ENCODE data around the gene SCRG1.

SCRG1 gene

DNA sequence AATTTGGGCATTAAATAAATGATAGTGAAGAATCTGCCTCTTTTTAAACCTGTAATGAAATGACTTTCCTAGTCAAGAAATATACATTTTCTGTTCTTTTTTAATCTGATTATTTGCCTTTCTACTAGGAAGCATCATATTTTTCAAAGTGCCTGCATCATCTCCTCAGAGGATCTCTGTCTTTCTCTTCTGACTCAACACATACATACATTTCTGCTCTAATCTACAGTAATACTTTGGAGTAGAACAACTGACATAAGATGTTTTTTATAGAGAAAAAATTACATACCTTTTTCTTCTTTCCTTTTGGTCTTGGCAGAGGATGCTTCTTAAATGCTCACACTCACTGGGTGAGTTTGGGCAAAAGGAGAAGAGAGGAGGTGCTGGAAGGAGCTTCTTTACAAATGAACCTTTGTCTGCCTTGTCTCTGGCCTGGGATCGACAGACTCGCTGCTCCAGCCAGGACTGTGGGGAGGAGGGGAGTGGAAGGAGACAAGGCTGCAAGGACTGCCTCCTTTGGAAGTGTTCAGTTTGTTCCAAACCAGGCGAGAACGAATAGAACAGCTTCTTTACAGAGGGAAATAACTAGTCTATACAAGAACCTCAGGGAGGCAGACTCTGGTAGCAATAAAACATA is at the start of gene SCRG1:
Gene SCRG1 (minus strand): TSS at position 338 of the 637 bp plus-strand sequence. CDS start 7,702 bp downstream, outside the sequence.
- Mint-ChIP-seq H3K27ac (ENCODE audit: low read depth) (no peak within 1 kb of the TSS), H3K4me3 (no peak within 1 kb of the TSS), H3K36me3 (ENCODE audit: insufficient read depth) (peaks cover 4% of the 10 kb centered on the region), H3K4me1 (no peaks in the 10 kb centered on the region), H3K27me3 (no peaks in the 10 kb centered on the region), H3K9me3 (no peaks in the 10 kb centered on the region)
- DNase-seq (ENCODE audit: low spot score in 2 of 2) = no peak
- ATAC-seq (replicated peaks; ENCODE audit: extremely low read depth, poor library complexity, severe bottlenecking) = no peak

GRCh38 chr4:173448103-173448502 is 49.2 kb upstream of the SCRG1 start:
- H3K4me3 Mint-ChIP-seq = no peak overlapping the region
- no peaks in the 10 kb centered on the region for H3K27me3 Mint-ChIP-seq
- no peaks in the 10 kb centered on the region for H3K9me3 Mint-ChIP-seq
- DNase-seq (ENCODE audit: low spot score in 2 of 2) (no peak), ATAC-seq (replicated peaks; ENCODE audit: extremely low read depth, poor library complexity, severe bottlenecking) (no peak)
- no peak overlapping the region for H3K27ac Mint-ChIP-seq (ENCODE audit: low read depth)
- H3K4me1 Mint-ChIP-seq = no peaks in the 10 kb centered on the region
- H3K36me3 Mint-ChIP-seq (ENCODE audit: insufficient read depth) = peaks cover 2% of the 10 kb centered on the region

DNA sequence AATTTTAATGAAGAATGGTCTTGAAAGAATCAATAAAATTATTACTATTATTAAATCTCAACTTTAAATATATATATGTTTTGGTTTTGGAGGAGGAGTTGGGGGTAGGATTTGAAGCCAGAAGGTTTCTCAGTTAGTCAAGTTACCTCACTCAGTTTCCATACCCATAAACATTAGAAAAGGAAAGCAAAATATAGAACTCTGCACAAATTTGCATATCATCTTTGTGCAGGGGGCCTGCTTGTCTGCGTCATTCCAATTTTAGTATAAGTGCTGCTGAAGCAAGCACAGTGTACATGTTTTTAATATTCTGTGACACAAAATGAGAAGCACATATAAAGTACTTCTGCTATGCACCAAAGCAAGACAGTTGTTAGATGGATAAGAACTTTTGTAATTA is 47.5 kb upstream of the SCRG1 start:
- Mint-ChIP-seq H3K9me3 (no peaks in the 10 kb centered on the region), H3K4me3 (no peak overlapping the region), H3K27me3 (no peaks in the 10 kb centered on the region), H3K36me3 (ENCODE audit: insufficient read depth) (no peaks in the 10 kb centered on the region), H3K4me1 (no peaks in the 10 kb centered on the region), H3K27ac (ENCODE audit: low read depth) (no peak overlapping the region)
- ATAC-seq (replicated peaks; ENCODE audit: extremely low read depth, poor library complexity, severe bottlenecking) = no peak
- DNase-seq (ENCODE audit: low spot score in 2 of 2) = no peak

DNA sequence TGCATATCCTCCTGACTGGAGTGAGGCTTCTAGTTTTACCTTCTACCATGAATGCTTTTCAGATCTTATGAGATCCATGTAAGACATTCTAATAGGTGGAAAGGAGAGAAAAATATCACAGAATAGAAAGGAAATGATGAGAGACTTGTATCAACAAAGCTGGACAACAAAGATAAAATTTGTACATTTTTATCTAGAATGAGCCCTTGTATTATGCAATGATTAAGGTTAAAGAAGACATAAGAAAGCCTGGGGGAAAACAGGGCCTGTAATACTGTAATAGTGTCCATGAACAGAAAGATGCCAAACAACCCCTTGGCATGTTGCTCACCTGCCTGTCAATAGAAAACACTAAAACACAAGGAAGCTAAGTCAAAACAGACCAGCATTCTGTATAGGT is 44.2 kb upstream of the SCRG1 start:
- H3K4me1 Mint-ChIP-seq = no peaks in the 10 kb centered on the region
- H3K4me3 Mint-ChIP-seq = no peak overlapping the region
- H3K36me3 Mint-ChIP-seq (ENCODE audit: insufficient read depth) = no peaks in the 10 kb centered on the region
- no peaks in the 10 kb centered on the region for H3K9me3 Mint-ChIP-seq
- no peak for DNase-seq (ENCODE audit: low spot score in 2 of 2)
- no peak for ATAC-seq (replicated peaks; ENCODE audit: extremely low read depth, poor library complexity, severe bottlenecking)
- no peak overlapping the region for H3K27ac Mint-ChIP-seq (ENCODE audit: low read depth)
- no peaks in the 10 kb centered on the region for H3K27me3 Mint-ChIP-seq

DNA sequence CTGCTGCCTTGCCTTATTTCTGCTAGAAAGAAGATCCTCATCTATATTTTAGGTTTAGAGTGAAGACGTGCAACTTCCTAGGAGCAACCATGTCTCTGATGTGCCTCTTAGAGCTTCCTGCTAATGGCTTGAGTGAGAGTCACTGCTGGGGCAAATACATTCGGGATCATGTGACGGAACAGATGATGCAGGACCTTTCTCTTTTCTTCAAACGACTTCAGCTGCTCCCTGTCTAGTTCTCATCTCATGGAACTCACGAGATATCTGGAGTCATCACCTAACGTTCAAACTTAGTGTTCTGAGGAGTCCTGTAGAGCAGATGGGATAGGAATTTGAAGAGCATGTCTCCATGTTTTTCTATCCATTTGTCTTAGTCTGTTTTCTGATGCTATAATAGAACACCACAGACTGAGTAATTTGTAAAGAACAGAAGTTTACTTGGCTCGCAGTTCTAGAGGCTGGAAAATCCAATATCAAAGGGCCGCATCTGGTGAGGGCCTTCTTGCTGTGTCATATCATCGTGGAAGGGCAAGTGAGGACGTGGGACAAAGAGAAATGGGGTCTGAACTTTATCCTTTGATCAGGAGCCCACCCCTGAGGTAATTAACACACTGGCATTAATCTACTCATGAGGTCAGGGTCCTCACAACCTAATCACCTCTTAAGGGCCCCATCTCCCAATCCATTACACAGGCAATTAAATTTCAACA is 43.5 kb upstream of the SCRG1 start:
- DNase-seq (ENCODE audit: low spot score in 2 of 2) (no peak), ATAC-seq (replicated peaks; ENCODE audit: extremely low read depth, poor library complexity, severe bottlenecking) (no peak)
- Mint-ChIP-seq H3K4me1 (no peaks in the 10 kb centered on the region), H3K36me3 (ENCODE audit: insufficient read depth) (no peaks in the 10 kb centered on the region), H3K27ac (ENCODE audit: low read depth) (no peak overlapping the region), H3K9me3 (no peaks in the 10 kb centered on the region), H3K27me3 (no peaks in the 10 kb centered on the region), H3K4me3 (no peak overlapping the region)

GRCh38 chr4:173440888-173441287 is 42.0 kb upstream of the SCRG1 start:
- H3K36me3 Mint-ChIP-seq (ENCODE audit: insufficient read depth) = no peaks in the 10 kb centered on the region
- no peaks in the 10 kb centered on the region for H3K27me3 Mint-ChIP-seq
- no peaks in the 10 kb centered on the region for H3K9me3 Mint-ChIP-seq
- no peaks in the 10 kb centered on the region for H3K4me1 Mint-ChIP-seq
- H3K27ac Mint-ChIP-seq (ENCODE audit: low read depth) = no peak overlapping the region
- DNase-seq (ENCODE audit: low spot score in 2 of 2) (no peak), ATAC-seq (replicated peaks; ENCODE audit: extremely low read depth, poor library complexity, severe bottlenecking) (no peak)
- H3K4me3 Mint-ChIP-seq = no peak overlapping the region

DNA sequence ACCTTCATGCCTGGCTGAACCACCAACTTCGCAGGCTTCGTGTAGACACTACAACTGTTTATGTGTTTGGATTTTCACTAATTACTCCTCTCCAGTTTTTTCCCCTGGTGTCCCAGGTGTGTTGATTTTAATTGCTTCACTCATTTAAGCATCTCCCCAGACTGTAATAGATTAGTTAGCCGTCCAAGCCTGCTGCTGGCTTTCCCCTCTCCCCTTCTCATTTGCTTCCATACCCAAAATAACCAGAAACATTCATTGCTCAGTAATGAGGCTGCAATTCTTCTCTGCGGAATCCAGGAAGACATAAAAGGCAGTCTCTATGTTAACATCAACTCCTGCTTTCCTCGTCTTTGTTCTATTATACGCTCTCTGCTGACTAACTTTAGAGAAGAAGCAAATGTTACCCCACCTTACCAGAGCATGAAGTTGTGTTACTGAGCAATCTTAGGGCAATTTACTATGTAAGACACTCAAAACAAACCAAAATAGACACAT is 37.9 kb upstream of the SCRG1 start:
- no peaks in the 10 kb centered on the region for H3K9me3 Mint-ChIP-seq
- no peak overlapping the region for H3K4me3 Mint-ChIP-seq
- H3K27me3 Mint-ChIP-seq = no peaks in the 10 kb centered on the region
- H3K27ac Mint-ChIP-seq (ENCODE audit: low read depth) = no peak overlapping the region
- no peaks in the 10 kb centered on the region for H3K36me3 Mint-ChIP-seq (ENCODE audit: insufficient read depth)
- DNase-seq (ENCODE audit: low spot score in 2 of 2) (no peak), ATAC-seq (replicated peaks; ENCODE audit: extremely low read depth, poor library complexity, severe bottlenecking) (no peak)
- H3K4me1 Mint-ChIP-seq = no peaks in the 10 kb centered on the region

- Mint-ChIP-seq H3K27ac (ENCODE audit: low read depth) (no peak overlapping the region), H3K9me3 (no peaks in the 10 kb centered on the region), H3K36me3 (ENCODE audit: insufficient read depth) (no peaks in the 10 kb centered on the region), H3K4me1 (no peaks in the 10 kb centered on the region), H3K4me3 (no peak overlapping the region), H3K27me3 (no peaks in the 10 kb centered on the region)
- ATAC-seq (replicated peaks; ENCODE audit: extremely low read depth, poor library complexity, severe bottlenecking) = no peak
- DNase-seq (ENCODE audit: low spot score in 2 of 2) = no peak
These were observed 37.2 kb upstream of the SCRG1 start for GRCh38 chr4:173436149-173436579.

- ATAC-seq (replicated peaks; ENCODE audit: extremely low read depth, poor library complexity, severe bottlenecking) (no peak), DNase-seq (ENCODE audit: low spot score in 2 of 2) (no peak)
These were observed 35.3 kb upstream of the SCRG1 start for GRCh38 chr4:173434231-173434630.

GRCh38 chr4:173433447-173433846 is 34.5 kb upstream of the SCRG1 start:
- Mint-ChIP-seq H3K4me3 (no peak overlapping the region), H3K9me3 (no peaks in the 10 kb centered on the region), H3K27ac (ENCODE audit: low read depth) (no peak overlapping the region), H3K27me3 (no peaks in the 10 kb centered on the region), H3K36me3 (ENCODE audit: insufficient read depth) (no peaks in the 10 kb centered on the region), H3K4me1 (no peaks in the 10 kb centered on the region)
- ATAC-seq (replicated peaks; ENCODE audit: extremely low read depth, poor library complexity, severe bottlenecking) (no peak), DNase-seq (ENCODE audit: low spot score in 2 of 2) (no peak)

More at GRCh38 chr4:173434231-173434630, 35.3 kb upstream of the SCRG1 start:
- Mint-ChIP-seq H3K27me3 (no peaks in the 10 kb centered on the region), H3K9me3 (no peaks in the 10 kb centered on the region), H3K4me1 (no peaks in the 10 kb centered on the region), H3K36me3 (ENCODE audit: insufficient read depth) (no peaks in the 10 kb centered on the region), H3K4me3 (no peak overlapping the region), H3K27ac (ENCODE audit: low read depth) (no peak overlapping the region)

GRCh38 chr4:173432430-173432829 is 33.5 kb upstream of the SCRG1 start:
- no peak overlapping the region for H3K27ac Mint-ChIP-seq (ENCODE audit: low read depth)
- no peaks in the 10 kb centered on the region for H3K4me1 Mint-ChIP-seq
- no peaks in the 10 kb centered on the region for H3K9me3 Mint-ChIP-seq
- H3K36me3 Mint-ChIP-seq (ENCODE audit: insufficient read depth) = no peaks in the 10 kb centered on the region
- H3K4me3 Mint-ChIP-seq = no peak overlapping the region
- no peak for ATAC-seq (replicated peaks; ENCODE audit: extremely low read depth, poor library complexity, severe bottlenecking)
- H3K27me3 Mint-ChIP-seq = no peaks in the 10 kb centered on the region
- DNase-seq (ENCODE audit: low spot score in 2 of 2) = no peak

GRCh38 chr4:173426064-173426463 is 27.1 kb upstream of the SCRG1 start:
- no peak for DNase-seq (ENCODE audit: low spot score in 2 of 2)
- H3K27ac Mint-ChIP-seq (ENCODE audit: low read depth) = peak overlapping the region; percentile 19
- no peaks in the 10 kb centered on the region for H3K9me3 Mint-ChIP-seq
- H3K4me3 Mint-ChIP-seq = no peak overlapping the region
- no peaks in the 10 kb centered on the region for H3K27me3 Mint-ChIP-seq
- H3K36me3 Mint-ChIP-seq (ENCODE audit: insufficient read depth) = no peaks in the 10 kb centered on the region
- H3K4me1 Mint-ChIP-seq = peaks cover 18% of the 10 kb centered on the region
- no peak for ATAC-seq (replicated peaks; ENCODE audit: extremely low read depth, poor library complexity, severe bottlenecking)
